BE2C (cell line): ENCODE measurements around the gene CYP2W1.

Experiments
- DNase-seq: peaks from one replicate; pipeline ENCODE4 v3.0.0-alpha.2; 2020
- H3K27me3 ChIP-seq: fragments of 250-450 bp; sonication (Bioruptor Pico); 2 replicates; pipeline ENCODE4 v1.5.1; 2020; ENCODE audit warnings: mild to moderate bottlenecking
- H3K36me3 ChIP-seq: fragments of 250-450 bp; sonication (Bioruptor Pico); 2 replicates; pipeline ENCODE4 v1.5.1; 2020; ENCODE audit warnings: mild to moderate bottlenecking
- H3K4me1 ChIP-seq: fragments of 250-450 bp; sonication (Bioruptor Pico); 2 replicates; pipeline ENCODE4 v1.5.1; 2020
- H3K4me3 ChIP-seq: 2 replicates; pipeline ENCODE4 v1.5.1; 2011; ENCODE audit warnings: low read depth, low read length
- H3K9me3 ChIP-seq: fragments of 250-450 bp; sonication (Bioruptor Pico); 2 replicates; pipeline ENCODE4 v1.5.1; 2020
- TF ChIP-seq, protein P1 (sequence below): IDR thresholded peaks from 2 replicates; pipeline ENCODE4 v1.5.1; 2012; ENCODE audit warnings: mild to moderate bottlenecking, low read depth, low read length

The CYP2W1 gene

GRCh38 chr7:981793-982510, 1.0 kb upstream of the CYP2W1 start:
- Histone ChIP-seq H3K4me1 (peaks cover 7% of the 10 kb centered on the region), H3K36me3 (no peaks in the 10 kb centered on the region), H3K9me3 (no peaks in the 10 kb centered on the region), H3K27me3 (no peaks in the 10 kb centered on the region), H3K4me3 (no peak overlapping the region)
- no peak for DNase-seq
- TF ChIP-seq, protein P1, sequence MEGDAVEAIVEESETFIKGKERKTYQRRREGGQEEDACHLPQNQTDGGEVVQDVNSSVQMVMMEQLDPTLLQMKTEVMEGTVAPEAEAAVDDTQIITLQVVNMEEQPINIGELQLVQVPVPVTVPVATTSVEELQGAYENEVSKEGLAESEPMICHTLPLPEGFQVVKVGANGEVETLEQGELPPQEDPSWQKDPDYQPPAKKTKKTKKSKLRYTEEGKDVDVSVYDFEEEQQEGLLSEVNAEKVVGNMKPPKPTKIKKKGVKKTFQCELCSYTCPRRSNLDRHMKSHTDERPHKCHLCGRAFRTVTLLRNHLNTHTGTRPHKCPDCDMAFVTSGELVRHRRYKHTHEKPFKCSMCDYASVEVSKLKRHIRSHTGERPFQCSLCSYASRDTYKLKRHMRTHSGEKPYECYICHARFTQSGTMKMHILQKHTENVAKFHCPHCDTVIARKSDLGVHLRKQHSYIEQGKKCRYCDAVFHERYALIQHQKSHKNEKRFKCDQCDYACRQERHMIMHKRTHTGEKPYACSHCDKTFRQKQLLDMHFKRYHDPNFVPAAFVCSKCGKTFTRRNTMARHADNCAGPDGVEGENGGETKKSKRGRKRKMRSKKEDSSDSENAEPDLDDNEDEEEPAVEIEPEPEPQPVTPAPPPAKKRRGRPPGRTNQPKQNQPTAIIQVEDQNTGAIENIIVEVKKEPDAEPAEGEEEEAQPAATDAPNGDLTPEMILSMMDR, result no peak

- no peak overlapping the region for H3K4me3 ChIP-seq
- no peaks in the 10 kb centered on the region for H3K36me3 ChIP-seq
- H3K4me1 ChIP-seq, result peaks cover 7% of the 10 kb centered on the region
- no peaks in the 10 kb centered on the region for H3K9me3 ChIP-seq
- H3K27me3 ChIP-seq, result no peaks in the 10 kb centered on the region
- TF ChIP-seq, protein P1, result no peak
- no peak for DNase-seq
Observed at GRCh38 chr7:982511-983003, 424 bp upstream of the CYP2W1 start.

DNA sequence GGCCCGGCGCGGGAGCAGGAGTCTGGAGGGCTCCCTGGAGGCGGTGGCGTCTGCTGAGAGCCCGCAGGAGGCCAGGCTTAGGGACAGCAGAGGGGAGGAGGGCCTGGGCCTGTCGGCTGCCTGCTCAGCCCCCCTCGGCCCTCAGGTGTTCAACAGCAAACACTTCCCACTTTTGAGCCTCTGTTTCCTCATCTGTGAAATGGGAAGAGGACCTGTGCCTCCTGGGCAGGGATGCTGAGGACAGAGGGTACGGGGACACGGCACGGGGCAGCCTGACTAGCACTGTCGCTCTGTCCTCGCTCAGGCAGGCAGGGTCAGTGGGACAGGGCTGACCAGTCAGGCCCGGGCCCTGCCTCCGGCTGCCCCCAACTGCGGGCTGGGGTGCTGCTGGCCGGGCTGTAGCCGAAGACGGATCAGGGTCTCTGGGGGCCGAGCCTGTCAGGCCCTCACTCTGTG, 663 bp downstream of the CYP2W1 start:
- Histone ChIP-seq H3K36me3 (no peaks in the 10 kb centered on the region), H3K27me3 (no peaks in the 10 kb centered on the region), H3K4me3 (no peak overlapping the region), H3K9me3 (no peaks in the 10 kb centered on the region), H3K4me1 (peaks cover 12% of the 10 kb centered on the region)
- no peak for DNase-seq
- TF ChIP-seq, protein P1, result no peak

DNA sequence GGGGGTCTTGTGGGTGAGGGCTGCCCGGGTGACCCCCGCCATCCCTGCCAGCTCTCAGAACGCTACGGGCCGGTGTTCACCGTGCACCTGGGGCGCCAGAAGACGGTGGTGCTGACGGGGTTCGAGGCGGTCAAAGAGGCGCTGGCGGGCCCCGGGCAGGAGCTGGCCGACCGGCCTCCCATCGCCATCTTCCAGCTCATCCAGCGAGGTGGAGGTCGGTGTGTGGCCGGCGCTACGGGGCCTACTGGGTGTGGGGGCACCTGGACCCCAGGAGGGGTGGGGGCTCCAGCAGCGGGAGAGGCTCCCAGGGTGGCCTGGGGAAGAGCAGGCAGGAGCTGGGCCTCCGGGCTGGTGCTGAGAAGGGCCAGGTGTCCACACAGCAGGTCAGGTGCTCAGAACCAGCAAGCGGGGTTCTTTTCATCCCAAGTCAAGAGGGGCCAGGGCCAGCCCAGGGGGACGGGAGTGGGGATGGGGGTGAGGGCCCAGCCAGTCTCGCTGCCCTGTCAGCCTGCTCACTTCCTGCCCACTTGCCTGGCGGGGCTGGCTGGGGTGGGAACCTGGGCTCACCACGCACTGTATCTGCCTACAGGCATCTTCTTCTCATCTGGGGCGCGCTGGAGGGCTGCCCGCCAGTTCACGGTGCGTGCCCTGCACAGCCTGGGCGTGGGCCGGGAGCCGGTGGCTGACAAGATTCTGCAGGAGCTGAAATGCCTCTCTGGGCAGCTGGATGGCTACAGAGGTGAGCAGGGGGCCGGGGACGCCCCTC, 1.6 kb downstream of the CYP2W1 start:
- peaks cover 19% of the 10 kb centered on the region for H3K4me1 ChIP-seq
- TF ChIP-seq, protein P1, result no peak
- H3K4me3 ChIP-seq, result no peak overlapping the region
- no peak for DNase-seq
- no peaks in the 10 kb centered on the region for H3K36me3 ChIP-seq
- H3K9me3 ChIP-seq, result no peaks in the 10 kb centered on the region
- H3K27me3 ChIP-seq, result no peaks in the 10 kb centered on the region

DNA sequence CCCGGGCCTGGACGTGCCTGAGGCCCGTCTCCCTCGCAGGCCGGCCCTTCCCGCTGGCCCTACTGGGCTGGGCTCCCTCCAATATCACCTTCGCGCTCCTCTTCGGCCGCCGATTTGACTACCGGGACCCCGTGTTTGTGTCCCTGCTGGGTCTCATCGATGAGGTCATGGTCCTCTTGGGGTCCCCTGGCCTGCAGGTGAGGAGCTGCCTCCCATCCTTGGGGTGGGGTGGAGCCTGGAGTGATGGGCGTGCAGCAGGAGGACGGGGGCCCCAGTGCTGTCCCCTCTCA, 2.1 kb downstream of the CYP2W1 start:
- no peak for DNase-seq
- H3K36me3 ChIP-seq, result no peaks in the 10 kb centered on the region
- H3K4me3 ChIP-seq, result no peak overlapping the region
- no peaks in the 10 kb centered on the region for H3K9me3 ChIP-seq
- no peaks in the 10 kb centered on the region for H3K27me3 ChIP-seq
- H3K4me1 ChIP-seq, result peaks cover 18% of the 10 kb centered on the region
- TF ChIP-seq, protein P1, result no peak
